PFSK-1 (cell line): ENCODE data around the gene TNFAIP8L2.

Source experiments
- FOXP2 ChIP-seq: optimal IDR thresholded peaks from 2 replicates; pipeline ENCODE3; 2011; ENCODE audit warnings: borderline replicate concordance, control low read depth, inconsistent platforms; ENCODE audit not compliant: insufficient read depth; ENCODE audit errors: extremely low read length, extremely low read depth
- POLR2AphosphoS5 ChIP-seq: IDR thresholded peaks from 2 replicates; pipeline ENCODE4 v1.6.1; 2012; ENCODE audit warnings: low read depth, mild to moderate bottlenecking, control low read depth, low read length, moderate library complexity
- SIN3A ChIP-seq: IDR thresholded peaks from 2 replicates; pipeline ENCODE4 v1.6.1; 2012; ENCODE audit warnings: mild to moderate bottlenecking, low read length, moderate library complexity, borderline replicate concordance; ENCODE audit not compliant: insufficient read depth
- TAF1 ChIP-seq: IDR thresholded peaks from 2 replicates; pipeline ENCODE4 v1.6.1; 2012; ENCODE audit warnings: low read length, control low read depth, borderline replicate concordance; ENCODE audit not compliant: insufficient read depth
- TF ChIP-seq, protein P1 (sequence below), 2 experiments: IDR thresholded peaks; 2 replicates each; pipeline versions ENCODE4 v1.6.1 to v1.8.0; 2011 to 2012; ENCODE audit warnings: low read depth in 2 of 2, low read length in 2 of 2, control low read depth in 1 of 2, inconsistent platforms in 1 of 2, mild to moderate bottlenecking in 1 of 2, moderate library complexity in 1 of 2; ENCODE audit not compliant: insufficient read depth in 1 of 2

The TNFAIP8L2 gene

DNA sequence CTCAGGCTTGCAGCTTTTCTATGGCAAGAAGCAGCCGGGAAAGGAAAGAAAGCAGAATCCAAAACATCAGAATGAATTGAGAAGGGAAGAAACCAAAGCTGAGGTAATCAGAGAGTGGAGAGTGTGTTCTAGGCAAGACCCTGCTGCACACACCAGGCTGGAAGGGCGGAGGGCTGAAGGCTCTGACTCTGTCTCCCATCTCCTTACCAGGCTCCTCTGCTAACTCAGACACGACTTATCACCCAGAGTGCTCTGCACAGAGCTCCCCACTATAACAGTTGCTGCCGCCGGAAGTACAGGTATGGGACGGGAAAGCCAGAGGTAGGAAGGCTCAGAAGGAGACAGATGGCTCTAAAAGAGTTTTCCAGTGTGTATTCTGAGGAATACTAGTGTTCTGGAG lies 10.7 kb downstream of the TNFAIP8L2 start:
- no peak for TF ChIP-seq TAF1
- no peak for TF ChIP-seq SIN3A
- no peak for TF ChIP-seq FOXP2
- no peak for TF ChIP-seq POLR2AphosphoS5
- TF ChIP-seq, protein P1, sequence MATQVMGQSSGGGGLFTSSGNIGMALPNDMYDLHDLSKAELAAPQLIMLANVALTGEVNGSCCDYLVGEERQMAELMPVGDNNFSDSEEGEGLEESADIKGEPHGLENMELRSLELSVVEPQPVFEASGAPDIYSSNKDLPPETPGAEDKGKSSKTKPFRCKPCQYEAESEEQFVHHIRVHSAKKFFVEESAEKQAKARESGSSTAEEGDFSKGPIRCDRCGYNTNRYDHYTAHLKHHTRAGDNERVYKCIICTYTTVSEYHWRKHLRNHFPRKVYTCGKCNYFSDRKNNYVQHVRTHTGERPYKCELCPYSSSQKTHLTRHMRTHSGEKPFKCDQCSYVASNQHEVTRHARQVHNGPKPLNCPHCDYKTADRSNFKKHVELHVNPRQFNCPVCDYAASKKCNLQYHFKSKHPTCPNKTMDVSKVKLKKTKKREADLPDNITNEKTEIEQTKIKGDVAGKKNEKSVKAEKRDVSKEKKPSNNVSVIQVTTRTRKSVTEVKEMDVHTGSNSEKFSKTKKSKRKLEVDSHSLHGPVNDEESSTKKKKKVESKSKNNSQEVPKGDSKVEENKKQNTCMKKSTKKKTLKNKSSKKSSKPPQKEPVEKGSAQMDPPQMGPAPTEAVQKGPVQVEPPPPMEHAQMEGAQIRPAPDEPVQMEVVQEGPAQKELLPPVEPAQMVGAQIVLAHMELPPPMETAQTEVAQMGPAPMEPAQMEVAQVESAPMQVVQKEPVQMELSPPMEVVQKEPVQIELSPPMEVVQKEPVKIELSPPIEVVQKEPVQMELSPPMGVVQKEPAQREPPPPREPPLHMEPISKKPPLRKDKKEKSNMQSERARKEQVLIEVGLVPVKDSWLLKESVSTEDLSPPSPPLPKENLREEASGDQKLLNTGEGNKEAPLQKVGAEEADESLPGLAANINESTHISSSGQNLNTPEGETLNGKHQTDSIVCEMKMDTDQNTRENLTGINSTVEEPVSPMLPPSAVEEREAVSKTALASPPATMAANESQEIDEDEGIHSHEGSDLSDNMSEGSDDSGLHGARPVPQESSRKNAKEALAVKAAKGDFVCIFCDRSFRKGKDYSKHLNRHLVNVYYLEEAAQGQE (IDR thresholded peaks at IDR 0.05; ENCODE audit: insufficient read depth in 1 of 2, low read depth in 2 of 2, low read length in 2 of 2) = no peak

DNA sequence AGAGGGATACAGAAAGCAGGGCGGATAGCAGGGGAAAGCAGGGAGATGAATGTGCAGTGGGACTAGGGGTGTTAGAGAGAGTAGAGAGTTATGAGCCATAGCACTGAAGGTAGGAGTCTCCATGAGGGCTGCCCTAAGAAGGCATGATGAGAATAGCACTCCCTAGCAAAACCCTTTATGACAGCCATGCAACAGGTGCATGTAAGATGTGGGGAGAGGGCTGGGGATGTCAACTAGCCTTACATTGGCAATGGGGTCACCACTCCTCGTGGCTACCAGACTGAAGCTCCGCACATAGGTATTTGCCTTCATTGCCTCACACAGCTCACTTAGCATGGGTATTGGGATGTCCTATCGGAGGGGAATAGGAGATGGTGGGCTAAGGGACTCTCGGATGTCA lies 14.7 kb downstream of the TNFAIP8L2 start:
- no peak for TF ChIP-seq TAF1
- TF ChIP-seq POLR2AphosphoS5 = 0 out of 2 replicates have a peak, but pooled peaks have one; percentile 30
- no peak for TF ChIP-seq FOXP2

DNA sequence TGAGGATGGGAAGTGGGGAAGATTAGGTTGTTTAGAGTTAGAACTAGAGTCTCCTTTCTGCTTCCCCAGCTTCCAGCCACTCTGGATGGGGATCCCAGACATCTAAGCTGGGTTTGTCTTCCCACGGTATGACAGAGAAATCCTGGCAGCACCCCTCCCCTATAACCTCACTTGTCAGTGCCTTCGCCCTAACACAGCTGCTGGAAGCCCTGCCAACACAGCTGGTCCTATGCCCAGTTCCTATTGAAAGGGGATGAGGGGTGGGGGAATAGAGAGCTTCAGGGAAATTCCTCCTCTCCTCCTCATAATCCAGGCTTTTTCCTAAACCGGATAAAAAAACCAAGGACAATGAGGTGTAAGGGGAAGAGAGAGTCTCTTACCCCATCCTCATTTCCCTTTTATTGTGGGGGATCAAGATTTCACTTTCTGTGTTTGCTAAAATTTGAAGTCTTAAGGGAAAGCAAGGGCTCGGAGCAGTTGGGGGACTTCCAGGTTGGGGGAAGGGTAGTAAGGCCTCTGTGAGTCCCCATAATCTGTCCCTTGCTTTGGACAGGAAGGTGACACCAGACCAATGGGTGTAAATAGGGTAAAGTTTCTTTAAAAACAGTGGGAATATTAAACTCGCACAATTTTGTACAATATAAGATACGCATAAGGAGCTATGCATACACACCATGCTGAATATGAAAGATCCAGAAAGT lies 18.7 kb downstream of the TNFAIP8L2 start:
- TF ChIP-seq POLR2AphosphoS5 = no peak

DNA sequence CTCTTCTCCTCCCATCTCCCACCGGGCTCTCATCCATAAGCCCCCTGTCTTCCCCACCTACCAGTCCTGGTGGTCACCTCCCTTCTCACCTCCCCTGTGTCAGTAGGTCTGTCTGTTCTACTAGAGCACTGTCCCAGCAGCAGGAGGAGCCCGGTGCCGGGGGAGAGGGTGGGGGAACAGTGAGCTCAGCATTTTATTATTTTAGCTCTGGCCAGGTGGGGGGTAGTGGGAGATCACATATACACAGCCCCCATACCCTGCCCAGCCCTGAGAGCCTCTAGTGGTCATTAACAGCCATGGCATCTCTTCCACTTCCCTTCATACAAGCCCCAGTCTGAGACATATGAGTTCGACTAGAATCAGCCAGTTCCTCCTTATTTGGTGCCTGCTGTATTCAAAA lies 19.4 kb downstream of the TNFAIP8L2 start, which contains the start of gene TMOD4:
TSS of gene TMOD4 (minus strand) at position 119 of the 400 bp plus-strand sequence. CDS start 1,106 bp downstream, outside the sequence.
- TF ChIP-seq POLR2AphosphoS5 (no peak), TAF1 (no peak)

DNA sequence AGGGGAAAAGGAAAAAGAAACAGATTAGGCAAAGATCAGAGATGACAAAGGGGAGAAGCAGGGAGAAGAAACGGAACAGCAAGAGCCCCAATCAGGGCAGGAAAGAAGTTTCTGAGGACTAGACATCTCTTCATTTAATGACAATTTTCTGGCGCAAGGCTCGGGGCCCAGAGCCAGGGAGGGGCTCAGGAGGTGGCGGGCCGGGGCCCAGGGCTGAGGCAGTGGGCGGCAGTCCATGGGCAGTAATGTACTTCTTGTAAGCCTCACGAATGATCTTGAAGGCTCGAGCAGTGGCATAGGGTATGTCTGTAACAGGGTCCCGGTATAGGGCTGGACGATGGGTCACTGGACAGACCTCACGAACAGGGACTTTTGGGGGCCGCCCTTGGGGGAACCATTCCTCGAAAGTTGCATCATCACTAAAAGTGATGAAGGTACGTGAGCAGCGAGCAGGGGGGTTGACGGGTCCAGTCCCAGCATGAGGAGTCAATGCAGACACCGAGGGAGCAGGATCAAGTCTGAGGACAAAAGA lies 20.1 kb downstream of the TNFAIP8L2 start:
- TF ChIP-seq, protein P1 (IDR thresholded peaks at IDR 0.05; ENCODE audit: insufficient read depth in 1 of 2, low read depth in 2 of 2, low read length in 2 of 2) = no peak

DNA sequence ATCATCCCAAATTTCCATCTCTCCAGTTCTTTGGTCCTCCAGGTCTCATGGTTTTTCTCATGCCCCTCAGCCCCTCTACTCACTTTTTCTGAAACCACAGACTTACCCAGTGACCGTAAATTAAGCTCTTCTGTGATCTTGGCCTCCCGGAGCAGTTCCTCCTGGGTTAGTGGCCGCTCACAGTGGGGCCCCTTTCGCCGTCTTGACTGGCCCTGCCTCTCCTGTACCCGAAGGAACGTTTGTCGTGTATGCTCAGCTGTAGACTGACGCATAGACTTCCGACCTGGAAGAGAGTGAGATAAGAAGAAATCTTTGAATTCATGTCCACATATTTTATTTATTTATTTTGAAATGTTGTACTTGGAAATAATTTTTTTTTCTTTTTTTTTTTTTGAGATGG lies 27.8 kb downstream of the TNFAIP8L2 start:
- no peak for TF ChIP-seq POLR2AphosphoS5

DNA sequence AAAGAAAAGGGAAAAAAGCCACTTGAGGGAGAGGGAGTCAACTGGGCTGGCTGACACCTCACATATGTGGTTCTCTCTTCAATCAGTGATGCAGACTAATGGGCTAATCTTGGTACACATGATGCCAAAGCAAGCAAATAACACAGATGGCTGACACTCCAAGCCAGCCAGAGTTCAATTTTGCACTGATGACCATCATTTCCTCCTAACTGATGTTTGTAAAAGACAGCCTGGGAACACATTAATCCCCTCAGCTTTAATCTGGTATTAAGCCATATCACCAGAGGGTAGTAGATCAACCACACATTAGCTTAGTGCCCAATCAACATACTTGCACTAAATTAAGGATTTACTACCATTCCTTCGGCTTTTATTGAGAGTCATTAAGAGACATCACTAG lies 30.8 kb downstream of the TNFAIP8L2 start:
- TF ChIP-seq FOXP2 (no peak), POLR2AphosphoS5 (no peak), TAF1 (no peak), SIN3A (no peak)
- TF ChIP-seq, protein P1 (IDR thresholded peaks at IDR 0.05; ENCODE audit: insufficient read depth in 1 of 2, low read depth in 2 of 2, low read length in 2 of 2) = no peak
